Vagina (tissue), 2 donors: ENCODE results near the gene TP53AIP1.

Experiments
- POLR2A ChIP-seq, 2 donors: fragments of 450-650 bp; IDR thresholded peaks; one replicate each; pipeline ENCODE4 v1.6.1; 2017; ENCODE audit warnings: antibody characterized with exemption in 2 of 2, mild to moderate bottlenecking in 2 of 2, moderate library complexity in 2 of 2
- POLR2AphosphoS5 ChIP-seq, 2 donors: sonication (generic); formaldehyde crosslinking; IDR thresholded peaks; one replicate each; pipeline ENCODE4 v1.9.0; 2017; ENCODE audit warnings: antibody characterized with exemption in 2 of 2, mild to moderate bottlenecking in 2 of 2, low read depth in 1 of 2; ENCODE audit not compliant: insufficient read depth in 1 of 2
- TF ChIP-seq, protein P1 (sequence below), 3 experiments: fragments of 450-650 bp in 2 of 3; fragments of 200-600 bp in 1 of 3; sonication (generic) in 1 of 3; IDR thresholded peaks; one replicate each; pipeline ENCODE4 v1.5.1; 2017 to 2019; ENCODE audit warnings: antibody characterized with exemption in 3 of 3, mild to moderate bottlenecking in 2 of 3, moderate library complexity in 2 of 3

- TF ChIP-seq, protein P1, sequence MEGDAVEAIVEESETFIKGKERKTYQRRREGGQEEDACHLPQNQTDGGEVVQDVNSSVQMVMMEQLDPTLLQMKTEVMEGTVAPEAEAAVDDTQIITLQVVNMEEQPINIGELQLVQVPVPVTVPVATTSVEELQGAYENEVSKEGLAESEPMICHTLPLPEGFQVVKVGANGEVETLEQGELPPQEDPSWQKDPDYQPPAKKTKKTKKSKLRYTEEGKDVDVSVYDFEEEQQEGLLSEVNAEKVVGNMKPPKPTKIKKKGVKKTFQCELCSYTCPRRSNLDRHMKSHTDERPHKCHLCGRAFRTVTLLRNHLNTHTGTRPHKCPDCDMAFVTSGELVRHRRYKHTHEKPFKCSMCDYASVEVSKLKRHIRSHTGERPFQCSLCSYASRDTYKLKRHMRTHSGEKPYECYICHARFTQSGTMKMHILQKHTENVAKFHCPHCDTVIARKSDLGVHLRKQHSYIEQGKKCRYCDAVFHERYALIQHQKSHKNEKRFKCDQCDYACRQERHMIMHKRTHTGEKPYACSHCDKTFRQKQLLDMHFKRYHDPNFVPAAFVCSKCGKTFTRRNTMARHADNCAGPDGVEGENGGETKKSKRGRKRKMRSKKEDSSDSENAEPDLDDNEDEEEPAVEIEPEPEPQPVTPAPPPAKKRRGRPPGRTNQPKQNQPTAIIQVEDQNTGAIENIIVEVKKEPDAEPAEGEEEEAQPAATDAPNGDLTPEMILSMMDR (IDR thresholded peaks at IDR 0.05), result no peak
- TF ChIP-seq POLR2A (IDR thresholded peaks at IDR 0.05) (no peak), POLR2AphosphoS5 (IDR thresholded peaks at IDR 0.05; ENCODE audit: insufficient read depth in 1 of 2, low read depth in 1 of 2) (no peak)
Observed at GRCh38 chr11:128911239-128911638, 31.4 kb downstream of the TP53AIP1 start.
